NCI-H748 (cell line): Measurements from ENCODE around the gene TAS1R2.
A peak's percentile ranks its signal among the peaks of the same experiment; 100 is the strongest.

Experiments used
- DNase-seq: peaks from one replicate; lab custom pipeline; 2025; ENCODE audit not compliant: unreplicated experiment; lab: John Stamatoyannopoulos, UW

Gene TAS1R2

GRCh38 chr1:18823438-18823837 lies 36.0 kb downstream of the TAS1R2 start:
- DNase-seq: no peak

GRCh38 chr1:18820791-18821641 lies 38.4 kb downstream of the TAS1R2 start:
- peak; percentile 46 for DNase-seq

DNA sequence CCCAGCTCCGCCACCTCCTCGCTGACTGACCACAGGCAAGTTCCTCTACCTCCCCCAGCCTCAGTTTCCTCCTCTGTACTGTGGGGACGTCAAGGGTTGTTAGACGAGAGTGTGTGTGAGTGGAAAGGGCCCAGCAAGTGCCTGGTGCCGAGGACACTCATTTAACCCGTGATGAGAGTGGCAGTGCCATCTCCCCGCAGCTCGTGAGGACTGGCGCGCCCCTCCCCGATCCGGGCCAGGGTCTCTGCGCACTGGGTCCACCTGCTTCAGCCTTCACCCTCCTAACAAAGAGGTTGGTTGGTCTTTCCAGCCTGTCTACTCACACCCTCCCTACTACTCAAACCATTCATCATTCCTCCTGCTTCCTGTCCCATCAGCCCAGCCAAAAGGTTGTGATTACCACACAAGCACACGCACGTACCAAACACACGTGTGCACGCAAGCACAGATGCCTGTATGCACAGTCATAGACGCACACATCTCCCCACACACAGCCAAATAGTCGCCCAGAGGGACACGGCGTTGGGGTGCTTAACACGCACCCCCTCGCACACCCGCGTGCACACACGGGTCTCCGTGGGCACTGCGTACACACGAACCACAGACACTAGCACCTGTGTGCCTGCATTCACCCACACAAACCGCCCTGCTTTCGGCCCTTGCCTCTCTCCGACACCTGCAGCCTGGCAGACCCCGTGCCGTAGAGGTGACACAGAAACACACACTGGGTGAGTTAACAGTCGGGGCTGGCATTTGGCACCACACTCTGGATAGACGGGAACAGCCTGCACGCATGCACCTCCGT lies 39.3 kb downstream of the TAS1R2 start:
- no peak for DNase-seq

GRCh38 chr1:18819203-18819602 lies 40.3 kb downstream of the TAS1R2 start:
- DNase-seq: no peak

- no peak for DNase-seq
Observed at GRCh38 chr1:18817795-18818435, 41.5 kb downstream of the TAS1R2 start.

DNA sequence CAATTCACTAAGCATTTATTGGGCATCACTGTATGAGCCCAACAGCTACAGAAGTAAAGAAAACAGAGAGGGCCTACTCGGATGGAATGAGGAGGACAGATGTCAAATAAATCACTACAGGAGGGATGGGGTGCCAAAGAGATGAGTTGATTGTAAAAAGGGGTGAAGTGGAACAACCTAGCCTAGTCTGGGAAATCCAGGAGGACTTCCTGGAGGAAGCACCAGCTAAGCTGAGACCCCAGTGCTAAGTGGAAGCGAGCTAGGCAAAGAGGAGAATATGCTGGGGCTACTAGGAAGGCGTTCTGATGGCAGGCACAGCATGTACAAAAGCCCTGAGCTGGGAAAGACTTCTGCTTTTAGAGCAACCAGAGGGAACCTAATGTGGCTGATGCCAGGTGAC lies 42.1 kb downstream of the TAS1R2 start:
- DNase-seq: no peak

DNA sequence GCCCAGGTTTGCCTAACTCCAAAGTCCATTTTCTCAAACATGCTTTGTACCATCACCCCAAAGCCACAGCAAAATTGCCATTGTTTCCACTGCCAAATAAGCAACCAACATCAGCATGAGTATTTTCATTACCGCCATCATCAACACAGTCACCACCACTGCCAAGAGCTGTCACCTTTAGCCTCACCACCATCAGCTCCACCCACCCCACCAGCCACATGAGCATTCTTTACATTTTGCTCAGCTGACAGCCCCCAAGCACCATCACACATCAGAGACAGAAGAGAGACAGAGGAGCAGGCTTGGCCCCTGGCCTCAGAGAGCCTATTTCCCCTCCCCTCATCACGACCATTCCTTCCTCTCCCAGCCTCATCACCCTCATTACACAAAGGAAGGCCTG lies 42.7 kb downstream of the TAS1R2 start:
- DNase-seq: no peak

DNA sequence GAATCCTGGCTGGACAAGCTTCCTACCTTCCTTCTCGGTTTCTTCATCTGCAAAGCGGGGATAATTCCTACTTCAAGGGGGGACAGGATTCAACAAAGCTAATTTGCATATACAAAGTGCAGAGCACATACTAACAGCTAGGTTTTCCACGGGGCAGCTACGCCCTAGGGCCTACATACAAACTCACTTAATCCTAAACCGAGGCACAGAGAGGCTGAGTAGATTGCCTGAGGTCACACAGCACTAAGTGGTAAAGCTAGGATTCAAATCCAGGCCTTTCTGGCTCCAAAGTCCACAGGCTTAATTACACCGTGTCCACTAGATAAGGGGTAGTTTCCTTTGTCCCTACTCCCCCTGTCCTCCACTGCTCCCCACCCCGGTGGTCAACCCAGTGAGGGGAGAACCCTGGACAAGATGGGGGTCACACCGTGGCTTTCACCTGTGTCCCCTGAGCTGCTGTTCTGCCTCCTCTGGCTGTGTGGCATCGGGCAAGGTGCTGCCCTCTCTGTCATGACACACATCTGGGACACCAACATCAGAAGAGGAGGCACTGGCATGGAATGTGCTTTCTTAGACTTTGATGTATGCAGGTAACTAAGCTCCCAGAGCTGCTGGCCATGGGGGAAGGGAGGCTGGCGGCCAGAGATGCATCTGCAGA lies 44.5 kb downstream of the TAS1R2 start:
- DNase-seq: no peak

DNA sequence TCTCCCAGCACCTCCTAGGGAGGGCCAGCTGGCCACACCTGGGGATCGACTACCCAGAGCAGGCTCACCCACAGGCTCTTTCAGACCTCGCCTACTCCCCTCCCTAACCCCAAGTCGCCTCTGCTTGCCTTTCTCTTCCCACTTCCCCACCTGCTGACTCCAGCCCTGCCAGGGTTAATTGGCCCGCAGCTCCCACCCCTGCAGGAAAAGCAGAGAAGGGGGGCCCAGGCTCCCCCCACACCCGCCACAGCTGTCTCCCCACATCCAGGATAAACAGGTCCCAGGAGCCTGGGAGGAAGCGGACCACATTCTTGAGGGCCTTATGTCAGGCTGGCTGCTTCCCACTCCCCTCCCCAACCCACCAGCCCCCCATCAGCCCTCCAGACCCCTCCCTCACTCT lies 45.0 kb downstream of the TAS1R2 start:
- no peak for DNase-seq

GRCh38 chr1:18812453-18812939 lies 47.0 kb downstream of the TAS1R2 start:
- no peak for DNase-seq

- DNase-seq: no peak
Observed at GRCh38 chr1:18811733-18812452, 47.6 kb downstream of the TAS1R2 start.

DNA sequence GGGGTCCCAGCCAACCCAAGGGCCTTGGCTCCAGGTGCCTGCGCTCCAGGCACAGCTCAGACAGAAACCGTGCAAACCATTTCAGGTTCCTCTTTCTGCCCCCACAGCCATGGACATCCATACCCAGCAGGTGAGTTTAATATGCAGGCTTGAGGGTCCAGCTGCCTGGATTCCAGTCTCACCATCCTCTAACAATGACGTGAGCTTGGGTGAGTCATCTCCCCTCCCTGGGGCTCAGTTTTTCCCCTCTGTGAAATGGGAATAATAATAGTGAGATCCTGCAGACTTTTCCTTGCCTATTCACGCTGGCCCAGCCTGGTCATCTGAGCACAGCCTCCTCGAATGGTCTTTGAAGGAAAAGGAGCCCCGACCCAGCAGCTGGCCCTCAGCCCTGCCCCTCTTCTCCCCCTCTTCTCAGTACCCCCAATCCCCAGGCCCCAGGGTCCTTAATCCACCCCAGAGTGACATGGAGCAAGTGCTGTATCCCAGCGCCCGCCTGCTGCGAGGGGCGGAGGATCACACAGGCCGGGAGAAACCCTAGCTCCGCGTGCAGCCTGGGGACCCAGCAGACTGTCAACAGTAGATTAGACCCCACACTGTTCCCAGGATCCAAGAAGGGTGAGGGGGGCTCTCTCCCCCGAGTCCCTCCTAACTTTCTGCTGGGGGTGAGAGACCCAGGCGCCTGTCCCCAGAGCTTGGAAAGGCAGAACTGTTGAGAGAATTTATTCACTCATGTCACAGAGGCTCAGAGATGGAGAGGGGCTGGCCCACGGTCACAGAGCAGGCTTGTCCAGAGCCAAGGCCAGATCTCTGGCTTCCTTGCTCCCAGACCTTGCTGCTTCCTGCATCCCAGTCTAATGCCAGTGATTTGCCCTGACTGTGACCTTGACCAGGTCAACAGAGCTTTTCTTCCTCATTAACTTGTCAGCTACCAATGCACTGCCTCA lies 49.2 kb downstream of the TAS1R2 start:
- DNase-seq: no peak

GRCh38 chr1:18808550-18808949 lies 50.9 kb downstream of the TAS1R2 start:
- DNase-seq: no peak

DNA sequence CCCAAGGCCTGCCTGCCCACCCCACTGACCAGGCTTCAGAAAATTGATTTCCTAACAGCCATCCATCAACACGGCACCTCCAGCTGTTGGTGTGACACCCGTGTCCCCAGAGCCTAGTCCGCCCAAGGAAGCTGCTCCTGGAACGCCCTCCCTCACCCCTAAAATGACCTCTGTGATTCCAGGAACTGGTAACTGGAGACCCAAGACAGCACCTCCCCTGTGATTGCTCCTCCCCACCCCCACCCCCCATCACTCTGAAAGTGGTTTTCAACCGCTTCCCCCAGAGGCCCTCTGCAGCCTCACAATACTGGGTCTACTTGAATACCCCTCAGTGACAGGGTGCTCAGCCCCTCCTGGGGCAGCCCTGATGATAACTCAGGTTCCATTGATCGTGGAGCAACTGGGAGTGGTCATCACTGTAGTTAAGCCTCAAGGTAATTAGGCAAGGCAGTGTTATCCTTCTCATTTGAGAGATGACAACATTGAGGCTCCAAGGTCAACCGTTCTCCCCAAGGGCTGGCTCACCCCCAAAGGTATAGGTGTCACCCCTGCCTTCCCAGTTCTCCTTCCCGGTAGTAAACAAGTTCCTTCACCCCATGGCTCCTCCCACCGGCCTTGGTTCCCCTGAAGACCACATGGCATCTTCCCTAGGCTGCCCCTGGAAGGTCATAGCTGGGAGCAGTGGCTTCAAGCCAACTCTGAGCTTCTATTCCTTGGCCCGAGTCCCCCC lies 52.0 kb downstream of the TAS1R2 start:
- no peak for DNase-seq

- no peak for DNase-seq
Observed at GRCh38 chr1:18805925-18806849, 53.3 kb downstream of the TAS1R2 start.

GRCh38 chr1:18805150-18805879 lies 54.1 kb downstream of the TAS1R2 start:
- no peak for DNase-seq

- no peak for DNase-seq
Observed at GRCh38 chr1:18803851-18804250, 55.6 kb downstream of the TAS1R2 start.
